Measurements from ENCODE around the gene TLE4. TPM values are rescaled to one million over a fixed set of nuclear protein-coding genes. Genes with fewer than 3 reads are reported as not detected.
"Not testable (repeated sequence)": the region's sequence is repeated elsewhere in the genome, so short reads cannot be mapped to it uniquely, and the experiment has no call there.

Gene TLE4
- total RNA-seq, 2 experiments from 2014 or later: 125 to 136 TPM

DNA sequence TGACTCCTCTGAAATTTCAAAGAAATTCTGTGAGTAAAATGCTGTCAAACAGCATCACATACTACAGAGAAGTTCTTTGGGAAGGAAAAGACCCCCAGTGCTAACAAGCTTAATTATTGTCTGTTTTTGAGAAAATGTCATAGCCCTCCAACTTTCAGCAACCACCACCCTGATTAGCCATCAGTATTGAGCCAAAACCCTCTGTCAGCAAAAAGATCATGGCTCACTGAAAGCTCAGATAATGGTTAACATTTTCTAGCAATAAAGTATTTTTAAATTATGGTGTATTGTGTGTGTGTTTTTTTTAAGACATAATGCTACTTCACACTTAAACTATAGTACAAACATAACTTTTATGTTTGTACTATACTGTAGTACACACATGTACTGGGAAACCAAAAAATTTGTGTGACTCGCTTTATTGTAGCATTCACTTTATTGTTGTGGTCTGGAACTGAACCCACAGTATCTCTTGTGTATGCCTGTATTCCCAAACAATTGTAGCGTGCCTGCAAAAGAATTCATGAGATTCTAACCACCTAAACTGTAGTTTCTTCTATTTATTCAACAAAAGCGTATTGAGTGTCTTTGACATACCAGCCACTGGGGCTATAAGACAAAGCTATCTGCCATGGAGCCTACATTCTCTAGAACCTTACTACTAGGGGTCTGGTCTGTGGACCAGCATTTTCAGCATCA is 31.6 kb downstream of the TLE4 start:
- Histone ChIP-seq H3K36me3 (ENCODE audit: insufficient read depth, low read length) (no peaks in the 10 kb centered on the region), H3K27me3 (ENCODE audit: control insufficient read depth in 1 of 2, insufficient read depth in 2 of 2, low read length in 2 of 2) (no peaks in the 10 kb centered on the region), H3K4me3 (ENCODE audit: low read length) (no peak overlapping the region), H3K9me3 (ENCODE audit: control insufficient read depth in 1 of 2, insufficient read depth in 1 of 2, low read length in 2 of 2) (peaks cover 0 to 9% of the 10 kb centered on the region in 2 experiments), H3K4me1 (ENCODE audit: insufficient read depth, low read length) (peaks cover 11% of the 10 kb centered on the region), H3K27ac (ENCODE audit: low read depth in 1 of 2, low read length in 2 of 2) (no peak overlapping the region)
- H3K4me1 Mint-ChIP-seq (ENCODE audit: low read depth): peaks cover 43% of the 10 kb centered on the region
- H3K9me3 Mint-ChIP-seq: peaks cover 7% of the 10 kb centered on the region
- DNase-seq (no peak), ATAC-seq (ENCODE audit: poor library complexity) (no peak)
- H3K27me3 Mint-ChIP-seq: no peaks in the 10 kb centered on the region
- CTCF ChIA-PET: no interaction called here
- POLR2A ChIA-PET: interaction anchor here (1.3 to 2.9 kb wide), 2 partner anchors 21 to 31 kb away, joined by 3 to 8 read pairs; partner anchors contain the start of gene TLE4
- H3K4me3 Mint-ChIP-seq: no peak overlapping the region
- peaks cover 15% of the 10 kb centered on the region for H3K36me3 Mint-ChIP-seq (ENCODE audit: low read depth)
- TF ChIP-seq, protein P1, sequence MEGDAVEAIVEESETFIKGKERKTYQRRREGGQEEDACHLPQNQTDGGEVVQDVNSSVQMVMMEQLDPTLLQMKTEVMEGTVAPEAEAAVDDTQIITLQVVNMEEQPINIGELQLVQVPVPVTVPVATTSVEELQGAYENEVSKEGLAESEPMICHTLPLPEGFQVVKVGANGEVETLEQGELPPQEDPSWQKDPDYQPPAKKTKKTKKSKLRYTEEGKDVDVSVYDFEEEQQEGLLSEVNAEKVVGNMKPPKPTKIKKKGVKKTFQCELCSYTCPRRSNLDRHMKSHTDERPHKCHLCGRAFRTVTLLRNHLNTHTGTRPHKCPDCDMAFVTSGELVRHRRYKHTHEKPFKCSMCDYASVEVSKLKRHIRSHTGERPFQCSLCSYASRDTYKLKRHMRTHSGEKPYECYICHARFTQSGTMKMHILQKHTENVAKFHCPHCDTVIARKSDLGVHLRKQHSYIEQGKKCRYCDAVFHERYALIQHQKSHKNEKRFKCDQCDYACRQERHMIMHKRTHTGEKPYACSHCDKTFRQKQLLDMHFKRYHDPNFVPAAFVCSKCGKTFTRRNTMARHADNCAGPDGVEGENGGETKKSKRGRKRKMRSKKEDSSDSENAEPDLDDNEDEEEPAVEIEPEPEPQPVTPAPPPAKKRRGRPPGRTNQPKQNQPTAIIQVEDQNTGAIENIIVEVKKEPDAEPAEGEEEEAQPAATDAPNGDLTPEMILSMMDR (IDR thresholded peaks at IDR 0.05): no peak
- no peak overlapping the region for H3K27ac Mint-ChIP-seq
- intact Hi-C loops (cut with DNase I, micrococcal nuclease): no loop called here

DNA sequence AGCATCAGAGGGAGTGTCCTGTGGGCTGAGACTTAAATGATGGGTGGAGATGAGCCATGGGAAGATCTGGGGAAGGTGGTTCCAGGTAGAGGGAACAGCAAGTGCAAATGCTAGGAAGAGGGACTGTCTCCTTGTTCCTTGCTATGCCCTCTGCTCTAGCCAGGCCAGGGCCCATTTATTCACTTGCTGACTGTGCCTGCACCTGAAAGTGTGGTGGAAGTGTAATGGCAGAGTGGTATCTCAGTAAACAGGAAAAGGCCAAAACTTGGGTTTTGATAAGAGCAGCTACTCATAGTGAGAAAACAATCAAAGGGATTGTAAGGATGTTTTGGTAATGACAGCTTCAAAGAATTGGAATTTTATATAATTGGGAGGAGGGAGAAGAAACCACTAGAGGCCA is 32.4 kb downstream of the TLE4 start:
- Mint-ChIP-seq H3K4me3 (no peak overlapping the region), H3K36me3 (ENCODE audit: low read depth) (peaks cover 10% of the 10 kb centered on the region), H3K4me1 (ENCODE audit: low read depth) (peaks cover 38% of the 10 kb centered on the region), H3K9me3 (peaks cover 7% of the 10 kb centered on the region), H3K27ac (no peak overlapping the region), H3K27me3 (no peaks in the 10 kb centered on the region)
- DNase-seq (no peak), ATAC-seq (ENCODE audit: poor library complexity) (no peak)
- intact Hi-C loops (cut with DNase I, micrococcal nuclease): no loop called here
- POLR2A ChIA-PET: interaction anchor here (2.9 kb wide), 1 partner anchor 32 kb away, joined by 8 read pairs; the partner anchor contains the start of gene TLE4
- peaks cover 11% of the 10 kb centered on the region for H3K4me1 ChIP-seq (ENCODE audit: insufficient read depth, low read length)
- no peaks in the 10 kb centered on the region for H3K36me3 ChIP-seq (ENCODE audit: insufficient read depth, low read length)
- TF ChIP-seq, protein P1 (IDR thresholded peaks at IDR 0.05): no peak
- H3K4me3 ChIP-seq (ENCODE audit: low read length): no peak overlapping the region
- CTCF ChIA-PET: interaction anchor here (1.4 kb wide), 1 partner anchor 16 kb away, joined by 3 read pairs; no protein-coding TSS in a partner anchor
- H3K27me3 ChIP-seq (ENCODE audit: control insufficient read depth in 1 of 2, insufficient read depth in 2 of 2, low read length in 2 of 2): no peaks in the 10 kb centered on the region
- H3K9me3 ChIP-seq (ENCODE audit: control insufficient read depth in 1 of 2, insufficient read depth in 1 of 2, low read length in 2 of 2): peaks cover 0 to 9% of the 10 kb centered on the region in 2 experiments
- no peak overlapping the region for H3K27ac ChIP-seq (ENCODE audit: low read depth in 1 of 2, low read length in 2 of 2)

DNA sequence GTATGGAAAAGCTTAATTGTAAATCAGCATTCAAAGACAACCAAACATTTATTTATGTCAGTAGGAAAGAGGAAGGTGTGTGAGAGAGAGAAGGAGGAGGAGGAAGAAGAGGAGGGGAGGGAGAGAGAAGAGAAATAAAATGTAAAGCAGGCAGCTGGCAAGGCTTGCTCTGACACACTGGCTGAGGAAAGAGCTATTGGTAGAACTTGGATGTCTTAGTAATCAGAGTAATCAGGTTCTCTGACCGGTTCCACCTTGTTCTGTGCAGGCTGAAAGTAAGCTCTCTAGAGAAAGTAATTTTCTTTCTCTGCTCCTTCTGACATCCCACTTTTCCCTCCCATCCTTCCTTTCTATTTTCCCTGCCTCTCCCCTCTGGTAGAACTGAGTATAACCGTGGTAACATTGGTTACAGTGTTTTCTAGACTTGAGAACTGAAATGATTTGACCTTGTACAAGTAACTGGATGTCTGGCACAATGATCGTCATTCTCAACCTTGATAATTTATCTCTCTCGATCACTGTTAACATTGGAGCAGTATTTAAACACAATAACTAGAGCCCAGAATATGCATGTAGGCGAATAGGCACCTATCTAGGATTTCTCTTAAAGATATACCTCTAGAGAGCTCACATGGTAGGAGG is 33.3 kb downstream of the TLE4 start:
- Histone ChIP-seq H3K4me1 (ENCODE audit: insufficient read depth, low read length) (peaks cover 9% of the 10 kb centered on the region), H3K27ac (ENCODE audit: low read depth in 1 of 2, low read length in 2 of 2) (no peak overlapping the region), H3K36me3 (ENCODE audit: insufficient read depth, low read length) (no peaks in the 10 kb centered on the region), H3K4me3 (ENCODE audit: low read length) (no peak overlapping the region), H3K27me3 (ENCODE audit: control insufficient read depth in 1 of 2, insufficient read depth in 2 of 2, low read length in 2 of 2) (no peaks in the 10 kb centered on the region), H3K9me3 (ENCODE audit: control insufficient read depth in 1 of 2, insufficient read depth in 1 of 2, low read length in 2 of 2) (peaks cover 0 to 9% of the 10 kb centered on the region in 2 experiments)
- ATAC-seq (ENCODE audit: poor library complexity) (no peak), DNase-seq (no peak)
- Mint-ChIP-seq H3K27ac (no peak overlapping the region), H3K27me3 (no peaks in the 10 kb centered on the region), H3K9me3 (peaks cover 7% of the 10 kb centered on the region), H3K36me3 (ENCODE audit: low read depth) (peaks cover 10% of the 10 kb centered on the region), H3K4me3 (no peak overlapping the region), H3K4me1 (ENCODE audit: low read depth) (peaks cover 38% of the 10 kb centered on the region)
- intact Hi-C loops (cut with DNase I, micrococcal nuclease): loop anchor here in 1 of 2 experiments (5.0 kb wide), 1 partner anchor 33 kb away; the partner anchor contains the start of gene TLE4
- TF ChIP-seq, protein P1 (IDR thresholded peaks at IDR 0.05): no peak
- ChIA-PET POLR2A (interaction anchor here (2.0 kb wide), 1 partner anchor 33 kb away, joined by 10 read pairs; the partner anchor contains the start of gene TLE4), CTCF (interaction anchor here (1.2 to 1.4 kb wide), 2 partner anchors 15 to 73 kb away, joined by 3 read pairs; no protein-coding TSS in a partner anchor)

DNA sequence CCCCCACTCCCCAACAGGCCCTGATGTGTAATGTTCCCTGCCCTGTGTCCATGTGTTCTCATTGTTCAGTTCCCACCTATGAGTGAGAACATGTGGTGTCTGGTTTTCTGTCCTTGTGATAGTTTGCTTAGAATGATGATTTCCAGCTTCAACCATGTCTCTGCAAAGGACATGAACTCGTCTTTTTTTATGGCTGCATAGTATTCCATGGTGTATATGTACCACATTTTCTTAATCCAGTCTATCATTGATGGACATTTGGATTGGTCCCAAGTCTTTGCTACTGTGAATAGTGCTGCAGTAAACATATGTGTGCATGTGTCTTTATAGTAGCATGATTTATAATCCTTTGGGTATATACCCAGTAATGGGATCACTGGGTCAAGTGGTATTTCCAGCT is 34.8 kb downstream of the TLE4 start:
- POLR2A ChIA-PET: interaction anchor here (2.0 kb wide), 1 partner anchor 35 kb away, joined by 10 read pairs; the partner anchor contains the start of gene TLE4
- DNase-seq; H3K27ac Mint-ChIP-seq; H3K36me3 Mint-ChIP-seq (ENCODE audit: low read depth); ATAC-seq (ENCODE audit: poor library complexity); H3K27me3 Mint-ChIP-seq; H3K4me3 ChIP-seq (ENCODE audit: low read length); H3K4me1 ChIP-seq (ENCODE audit: insufficient read depth, low read length); H3K27ac ChIP-seq (ENCODE audit: low read depth in 1 of 2, low read length in 2 of 2); H3K9me3 ChIP-seq (ENCODE audit: control insufficient read depth in 1 of 2, insufficient read depth in 1 of 2, low read length in 2 of 2); H3K36me3 ChIP-seq (ENCODE audit: insufficient read depth, low read length); H3K9me3 Mint-ChIP-seq; H3K27me3 ChIP-seq (ENCODE audit: control insufficient read depth in 1 of 2, insufficient read depth in 2 of 2, low read length in 2 of 2); H3K4me3 Mint-ChIP-seq; CTCF ChIA-PET: not testable (repeated sequence)
- peaks cover 42% of the 10 kb centered on the region for H3K4me1 Mint-ChIP-seq (ENCODE audit: low read depth)
- intact Hi-C loops (cut with DNase I, micrococcal nuclease): loop anchor here in 1 of 2 experiments (5.0 kb wide), 1 partner anchor 34 kb away; the partner anchor contains the start of gene TLE4

Data from CD4-positive, alpha-beta T cell (primary cell).